GM21423 (cell line): Measurements from ENCODE around the gene MEF2A.

Source experiments
- ATAC-seq: cut with Tn5 transposase; IDR thresholded peaks from one replicate; pipeline ENCODE4 v1.9.1; 2021; ENCODE audit warnings: mild to moderate bottlenecking, moderate library complexity; ENCODE audit not compliant: unreplicated experiment

MEF2A gene

DNA sequence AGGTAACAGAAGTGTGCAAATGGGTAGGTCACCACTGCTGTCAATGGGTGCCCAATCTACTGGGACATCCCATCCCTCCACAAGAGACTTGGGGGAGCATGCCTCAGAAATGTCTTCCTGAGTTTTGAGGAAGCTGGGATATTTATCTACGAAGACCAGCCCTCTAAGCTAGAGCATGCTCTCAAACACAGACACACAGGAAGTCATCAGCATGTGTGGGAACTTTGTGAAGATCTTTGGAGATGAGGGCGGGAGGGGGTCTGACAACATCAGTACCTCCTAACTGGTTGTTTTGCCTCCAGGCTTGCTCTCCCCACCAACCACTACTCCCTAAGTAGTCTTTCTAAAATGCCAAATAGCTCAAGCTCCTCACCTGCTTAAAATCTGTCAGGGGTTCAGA lies 3.5 kb upstream of the MEF2A start:
- ATAC-seq: no peak

DNA sequence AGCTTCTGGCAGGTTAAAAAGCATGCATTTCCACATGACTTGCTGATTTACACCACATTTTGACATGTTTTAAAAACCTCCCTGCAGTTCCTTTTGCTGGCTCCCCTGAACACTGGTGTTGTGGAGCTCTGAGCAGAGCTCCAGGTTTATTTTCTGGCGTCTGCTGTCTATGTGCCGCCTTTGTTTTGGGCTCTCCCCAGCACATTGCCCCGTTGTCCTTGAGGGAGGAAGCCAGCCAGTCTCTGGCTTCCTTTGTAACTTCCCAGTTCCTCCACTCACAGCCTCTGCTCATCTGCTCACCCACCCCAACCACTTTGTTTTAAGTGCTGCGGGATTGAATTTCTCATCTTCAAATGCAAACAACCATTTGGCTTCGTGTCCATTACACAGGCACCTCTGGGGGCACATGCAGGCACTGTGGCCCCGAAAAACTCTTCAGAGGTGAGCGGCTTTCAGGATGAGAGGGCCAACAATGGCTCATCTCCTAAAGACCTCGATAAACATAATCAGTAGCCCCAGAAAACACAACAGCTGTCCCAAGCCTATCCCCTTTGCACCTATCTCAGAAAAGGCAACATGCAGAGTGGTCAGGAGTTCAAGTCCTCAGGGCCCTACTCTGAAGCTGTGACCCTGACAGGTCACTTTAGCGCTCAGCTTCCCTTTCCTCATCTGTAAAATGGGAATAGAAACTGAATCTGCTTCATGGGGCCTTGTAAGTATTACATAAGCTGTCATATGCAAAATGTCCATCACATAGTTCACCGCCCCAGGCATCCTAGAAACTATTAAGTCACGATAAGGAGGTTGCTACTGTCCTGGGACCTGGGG lies 1.3 kb upstream of the MEF2A start:
- ATAC-seq: peak; percentile 26

DNA sequence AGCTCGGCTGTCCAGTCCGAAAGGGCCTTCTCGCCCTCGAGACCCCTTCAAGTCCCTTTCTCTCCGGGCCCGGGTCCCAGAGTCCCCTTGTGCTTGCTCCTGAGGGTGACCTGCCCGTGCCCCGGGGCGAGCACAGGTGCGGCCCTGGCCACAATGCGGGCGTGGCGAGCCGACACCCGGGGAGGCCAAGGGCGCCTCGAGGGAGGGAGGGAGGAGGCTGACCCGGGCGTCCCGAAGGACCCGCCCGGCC lies 810 bp upstream of the MEF2A start:
- no peak for ATAC-seq

DNA sequence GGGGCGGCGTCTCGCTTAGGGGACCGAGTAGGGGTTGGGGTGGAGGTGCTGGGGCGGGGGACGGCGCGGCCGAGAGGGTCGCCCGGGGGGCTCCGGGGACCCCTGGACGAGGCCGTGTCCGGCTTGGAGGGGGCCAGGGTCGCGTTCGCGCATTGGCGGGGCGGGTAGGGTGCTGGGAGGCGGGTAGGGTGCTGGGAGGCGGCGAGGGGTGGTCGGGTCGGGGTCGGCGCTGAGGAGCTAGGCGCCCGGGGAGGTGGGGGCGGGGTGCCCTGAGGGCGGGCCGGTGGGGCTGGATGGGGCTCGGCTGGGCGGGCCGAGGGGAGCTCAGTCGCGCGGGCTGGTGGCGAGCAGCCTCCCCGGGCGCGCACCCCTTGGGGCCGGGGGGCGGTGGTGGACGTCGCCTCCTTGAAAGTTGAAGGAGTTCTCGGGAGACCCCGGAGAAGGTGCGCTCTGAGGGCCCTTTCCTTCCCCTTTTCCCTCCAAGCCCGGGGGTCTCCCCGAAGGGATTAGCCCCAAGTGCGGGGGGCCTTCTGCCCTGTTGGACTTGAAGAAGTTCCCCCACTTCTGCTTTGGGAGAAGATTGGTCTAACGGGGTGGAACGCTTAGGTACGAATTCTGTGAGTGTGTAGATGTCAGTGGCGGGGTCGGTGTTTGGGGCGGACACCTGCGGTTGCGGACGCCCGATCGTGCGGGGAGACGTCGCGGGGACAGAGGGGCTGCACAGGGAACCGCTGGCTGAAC lies 543 bp downstream of the MEF2A start:
- no peak for ATAC-seq

DNA sequence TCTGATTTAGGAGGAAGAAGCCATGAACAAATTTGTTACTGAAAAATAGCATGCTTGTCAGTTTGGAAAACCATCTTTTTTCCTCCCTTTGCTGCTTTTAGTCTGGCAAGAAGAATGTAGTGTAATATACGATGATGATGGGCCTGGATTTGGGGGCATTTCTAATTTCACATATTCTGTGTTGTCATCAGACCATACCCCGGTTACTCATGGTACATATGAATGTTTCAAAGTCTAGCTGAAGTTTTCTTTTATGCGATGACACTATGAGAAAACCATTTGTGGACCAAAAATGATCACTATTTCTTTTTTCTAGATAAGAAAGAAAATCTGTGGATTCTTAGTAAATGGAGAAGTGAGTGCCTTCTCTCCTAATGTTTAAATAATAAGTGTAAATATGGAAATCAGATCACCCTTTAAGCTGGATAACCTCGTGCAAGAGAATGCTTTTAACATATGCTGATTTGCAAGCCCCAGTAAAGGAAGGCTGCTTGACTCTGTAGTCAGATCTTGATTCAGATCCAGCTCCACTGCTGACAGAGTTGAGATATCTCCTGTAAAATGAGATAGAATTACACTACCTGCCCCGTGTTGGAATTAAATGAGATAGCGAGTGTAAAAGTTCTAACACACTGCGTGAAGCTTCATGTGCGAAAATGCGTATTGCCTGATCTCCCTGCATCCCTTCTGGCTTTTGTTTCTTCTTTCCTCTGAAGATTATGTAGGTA lies 3.0 kb downstream of the MEF2A start:
- ATAC-seq: no peak

DNA sequence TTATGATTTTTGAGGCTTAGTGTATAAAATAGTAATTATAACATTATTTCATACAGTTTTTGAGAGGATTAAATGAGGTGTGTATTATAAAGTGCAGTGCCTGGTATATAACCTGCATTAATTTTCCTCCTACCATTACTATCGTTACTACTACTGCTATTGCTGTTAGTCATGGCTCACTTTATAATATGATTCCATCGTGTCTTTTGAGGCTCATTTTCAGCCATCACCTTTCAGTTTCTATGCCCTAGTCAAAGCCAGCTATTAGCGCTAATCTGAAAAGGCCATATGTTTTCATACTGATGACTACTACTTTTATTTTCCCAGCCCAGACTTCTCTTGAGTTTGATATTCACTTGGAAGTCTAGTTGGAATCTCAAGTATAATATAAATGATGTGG lies 5.5 kb downstream of the MEF2A start:
- no peak for ATAC-seq

DNA sequence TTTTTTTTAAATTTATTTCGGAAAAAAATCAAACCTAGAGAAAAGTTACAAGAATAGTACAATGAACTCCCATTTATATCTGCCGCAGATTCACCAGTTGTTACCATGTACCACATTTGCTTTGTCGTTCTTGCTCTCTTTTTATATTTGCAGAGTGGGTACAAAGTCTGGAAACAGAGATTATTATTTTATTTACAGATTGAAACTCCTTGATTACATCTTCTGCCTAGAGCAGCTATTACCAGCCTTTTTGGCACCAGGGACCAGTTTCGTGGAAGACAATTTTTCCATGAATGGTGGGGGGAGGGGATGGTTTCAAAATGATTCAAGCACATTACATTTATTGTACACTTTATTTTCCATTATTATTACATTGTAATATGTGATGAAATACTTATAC lies 8.3 kb downstream of the MEF2A start:
- no peak for ATAC-seq

DNA sequence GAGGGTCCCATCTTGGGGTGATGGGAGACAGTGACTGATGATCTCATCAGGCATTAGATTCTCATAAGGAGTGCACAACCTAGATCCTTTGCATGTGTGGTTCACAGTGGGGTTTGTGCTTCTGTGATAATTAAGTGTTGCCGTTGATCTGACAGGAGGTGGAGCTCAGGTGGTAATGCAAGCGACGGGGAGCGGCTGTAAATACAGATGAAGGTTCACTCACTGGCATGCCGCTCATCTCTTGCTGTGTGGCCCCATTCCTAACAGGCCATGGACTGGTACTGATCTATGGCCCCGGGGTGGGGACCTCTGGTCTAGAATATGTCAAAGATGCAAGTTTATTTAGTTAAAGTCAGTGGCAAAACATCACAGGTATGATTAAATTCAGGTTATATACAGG lies 8.7 kb downstream of the MEF2A start:
- no peak for ATAC-seq

DNA sequence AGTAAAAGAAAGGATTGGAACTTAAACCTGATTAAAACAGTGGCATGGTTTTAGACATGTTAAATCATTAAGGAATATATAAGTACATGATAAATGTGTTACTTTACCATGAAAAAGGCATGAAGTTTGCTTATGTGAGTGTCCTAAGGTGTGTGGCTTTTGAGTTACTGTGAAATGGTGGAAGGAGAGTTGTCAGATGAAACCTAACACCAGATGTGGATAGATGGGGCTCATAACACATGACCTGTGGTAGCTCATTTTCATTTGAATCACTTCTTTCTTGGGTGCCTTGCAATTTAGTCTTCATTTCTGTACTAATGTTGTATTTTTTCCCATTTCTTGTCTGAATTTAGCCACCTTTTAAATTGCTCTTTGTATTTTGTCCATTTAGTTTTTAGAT lies 13.0 kb downstream of the MEF2A start:
- no peak for ATAC-seq

DNA sequence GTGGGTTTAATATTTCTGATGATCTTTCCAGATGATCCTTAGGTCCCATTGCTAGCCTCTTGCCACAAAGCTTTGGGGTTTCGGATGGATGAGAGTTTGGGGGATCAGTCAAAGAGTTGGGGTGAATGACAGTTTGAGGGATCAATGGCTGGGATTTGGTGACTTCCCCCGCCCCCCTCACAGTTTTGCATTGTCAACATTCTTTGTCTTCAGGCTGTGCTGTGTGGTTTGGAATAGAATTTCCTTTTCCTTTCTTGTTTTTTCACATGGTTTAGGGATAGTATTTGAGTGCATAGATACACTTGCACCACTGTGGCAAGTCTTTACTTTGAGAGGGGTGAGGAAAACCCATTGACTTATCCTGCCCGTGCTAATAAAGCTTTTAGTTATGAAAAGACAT lies 14.3 kb downstream of the MEF2A start:
- ATAC-seq: no peak

DNA sequence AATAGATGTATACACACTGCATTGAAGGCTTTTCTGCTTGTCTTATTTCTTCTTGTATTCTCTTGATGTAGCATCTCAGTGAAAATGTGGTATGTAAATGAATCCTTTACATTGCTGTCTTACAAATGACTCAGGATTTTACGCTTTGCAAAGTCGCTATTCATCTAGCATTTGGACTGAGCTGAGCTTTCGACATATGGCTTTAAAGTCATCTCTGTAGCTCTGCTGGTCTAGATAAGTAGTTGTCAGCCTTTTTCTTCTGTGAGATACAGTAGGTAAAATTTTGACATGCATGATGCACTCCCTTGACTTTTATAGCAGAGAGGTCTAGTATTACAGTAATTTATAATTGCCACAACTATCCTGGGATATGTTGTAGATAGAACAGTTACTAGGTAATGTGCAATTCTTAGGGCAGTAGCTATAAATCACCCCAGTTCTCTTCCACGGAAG lies 16.8 kb downstream of the MEF2A start:
- no peak for ATAC-seq

DNA sequence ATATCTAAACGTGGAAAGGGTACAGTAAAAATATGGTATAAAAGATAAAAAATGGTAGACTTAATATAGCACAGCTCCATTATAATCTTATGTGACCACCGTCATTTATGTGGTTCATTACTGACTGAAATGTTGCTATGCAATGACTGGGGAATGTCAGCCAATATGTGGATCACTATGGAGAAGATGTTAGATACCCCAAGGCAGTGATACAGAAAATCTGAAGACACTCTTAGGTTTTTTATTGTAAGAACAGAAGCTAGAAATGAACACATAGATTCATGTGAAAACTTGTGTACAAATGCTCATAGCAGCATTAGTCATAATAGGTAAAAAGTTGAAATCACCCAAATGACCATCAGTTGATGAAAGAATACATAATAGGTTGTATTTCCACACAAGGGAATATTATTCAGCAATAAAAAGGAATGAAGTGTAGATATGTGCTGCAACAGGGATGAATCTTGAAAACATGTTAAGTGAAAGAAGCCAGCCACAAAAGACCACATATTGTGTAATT lies 18.4 kb downstream of the MEF2A start:
- no peak for ATAC-seq

DNA sequence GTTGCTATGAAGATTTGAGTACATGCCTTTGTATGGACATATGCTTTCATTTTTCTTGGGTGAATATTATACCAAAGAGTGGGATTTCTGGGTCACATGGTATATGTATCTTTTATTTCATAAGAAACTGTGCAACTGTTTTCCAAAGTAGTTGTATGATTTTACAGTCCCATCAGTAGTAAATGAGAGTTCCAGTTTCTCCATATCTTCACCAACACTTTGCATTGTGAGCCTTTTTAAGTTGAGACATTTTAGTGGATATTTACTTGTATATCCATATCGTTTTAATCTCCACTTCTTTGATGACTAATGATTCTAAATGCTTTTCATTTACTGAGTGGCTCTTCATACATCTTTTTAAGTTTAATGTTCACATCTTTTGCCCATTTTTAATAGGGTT lies 20.3 kb downstream of the MEF2A start:
- ATAC-seq: no peak

DNA sequence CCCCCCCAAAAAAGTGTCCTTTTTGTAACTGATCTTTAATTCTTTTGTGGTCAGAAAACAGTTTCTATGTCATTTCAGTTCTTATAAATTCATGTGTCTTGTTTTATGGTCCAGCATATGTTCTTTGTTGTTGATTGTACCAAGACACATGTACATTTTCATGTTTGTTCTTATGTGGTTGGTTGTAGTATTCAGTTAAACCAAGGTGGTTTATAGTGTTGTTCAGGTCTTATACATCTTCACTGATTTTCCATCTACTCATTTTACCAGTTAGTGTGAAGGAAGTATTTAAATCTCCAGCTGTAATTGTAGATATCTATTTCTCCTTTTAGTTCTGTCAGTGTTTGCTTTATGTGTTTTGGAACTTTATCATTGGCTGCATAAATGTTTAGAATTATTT lies 24.0 kb downstream of the MEF2A start:
- ATAC-seq: no peak

DNA sequence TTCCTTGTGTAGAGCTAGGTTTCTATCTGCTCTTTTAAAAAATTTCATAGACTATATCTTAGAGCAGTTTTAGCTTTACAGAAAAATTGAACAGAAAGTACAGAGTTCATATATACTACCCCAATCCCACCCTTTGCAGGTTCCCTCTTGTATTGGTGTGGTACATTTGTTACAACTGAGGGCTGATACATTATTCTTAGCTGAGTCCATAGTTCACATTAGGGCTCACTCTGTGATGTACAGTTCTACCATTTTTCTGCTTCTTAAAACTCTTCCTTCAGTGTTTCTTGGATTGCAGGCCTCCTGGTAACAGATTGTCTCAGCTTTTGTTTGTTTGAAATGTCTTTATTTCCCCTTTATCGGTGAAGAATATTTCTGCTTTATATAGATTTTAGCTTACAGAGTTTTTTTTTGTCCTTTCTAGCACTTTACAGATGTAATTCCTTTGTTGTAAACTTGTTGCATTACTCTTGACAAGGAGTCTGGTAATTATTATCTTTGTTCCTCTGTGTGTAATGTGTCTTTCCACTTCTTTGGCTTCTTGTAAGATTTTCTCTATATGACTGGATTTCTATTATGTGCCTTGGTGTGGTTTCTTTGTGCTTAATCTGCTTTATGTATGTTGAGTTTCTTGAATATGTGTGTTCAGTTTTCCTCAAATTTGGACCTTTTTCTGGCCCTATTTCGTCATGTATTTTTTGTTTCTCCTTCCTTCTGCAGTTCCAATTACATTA lies 25.3 kb downstream of the MEF2A start:
- ATAC-seq: peak; percentile 59

DNA sequence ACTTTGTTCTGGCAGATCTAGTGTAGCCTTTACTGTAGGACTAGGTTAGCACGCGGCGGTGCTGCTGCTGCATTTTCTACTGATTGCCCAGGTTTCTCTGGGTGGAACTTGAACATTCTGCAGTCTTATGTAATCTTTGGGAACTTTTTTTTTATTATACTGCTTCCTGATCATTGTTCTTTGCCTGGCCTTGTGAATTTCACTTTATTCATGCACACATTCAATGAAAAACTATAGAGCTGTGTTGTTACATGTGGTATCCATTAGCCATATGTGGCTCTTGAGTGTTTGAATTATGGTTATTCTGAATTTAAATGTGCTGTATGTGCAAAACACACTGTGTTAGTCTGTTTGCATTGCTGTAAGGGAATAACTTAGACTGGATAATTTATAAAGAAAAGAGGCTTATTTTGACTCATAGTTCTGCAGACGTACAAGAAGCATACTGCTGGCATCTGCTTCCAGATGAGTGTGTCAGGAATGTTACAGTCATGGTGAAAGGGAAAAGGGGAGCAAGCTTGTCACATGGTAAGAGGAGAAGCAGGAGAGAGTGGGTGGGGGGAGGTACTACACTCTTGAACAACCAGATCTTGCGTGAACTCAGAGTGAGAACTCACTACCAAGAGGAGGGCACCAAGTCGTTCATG lies 26.5 kb downstream of the MEF2A start:
- no peak for ATAC-seq

DNA sequence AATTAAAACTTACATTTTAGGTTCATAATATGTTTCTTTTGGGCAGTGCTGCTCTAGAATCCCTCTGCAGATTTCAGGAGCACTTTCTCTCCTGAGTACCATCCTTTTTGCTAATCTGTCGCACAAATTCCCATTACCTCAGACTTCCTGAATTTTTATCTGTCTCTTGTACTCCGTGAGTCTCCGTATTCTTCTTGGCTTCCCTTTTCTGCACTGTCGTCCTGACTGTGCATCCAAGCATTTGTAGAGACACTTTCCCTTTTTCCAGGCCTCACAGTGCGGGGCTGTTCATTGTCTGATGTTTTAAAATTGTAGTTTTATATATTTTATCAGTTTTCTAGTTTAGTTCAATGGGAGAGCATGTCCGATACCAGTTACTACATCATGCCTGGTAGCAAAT lies 27.3 kb downstream of the MEF2A start:
- ATAC-seq: no peak

DNA sequence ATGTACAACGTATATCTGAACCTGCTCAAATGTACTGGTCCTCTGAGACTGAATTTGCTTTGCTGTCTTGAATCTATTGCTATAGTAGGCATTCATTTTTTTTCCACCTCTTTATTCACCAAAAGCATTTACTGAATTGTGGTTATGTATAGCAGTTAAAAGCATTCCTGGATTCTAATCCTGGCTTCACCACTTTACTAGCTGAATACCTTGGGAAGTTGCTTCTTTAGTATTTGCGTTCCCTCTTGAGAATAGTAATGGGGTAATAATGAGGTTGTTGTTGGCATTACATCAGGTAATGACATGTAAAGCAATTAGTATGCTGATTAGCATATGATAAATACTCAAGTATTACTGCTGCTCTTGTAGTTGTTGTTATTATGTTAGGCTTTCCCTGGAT lies 29.1 kb downstream of the MEF2A start:
- no peak for ATAC-seq

DNA sequence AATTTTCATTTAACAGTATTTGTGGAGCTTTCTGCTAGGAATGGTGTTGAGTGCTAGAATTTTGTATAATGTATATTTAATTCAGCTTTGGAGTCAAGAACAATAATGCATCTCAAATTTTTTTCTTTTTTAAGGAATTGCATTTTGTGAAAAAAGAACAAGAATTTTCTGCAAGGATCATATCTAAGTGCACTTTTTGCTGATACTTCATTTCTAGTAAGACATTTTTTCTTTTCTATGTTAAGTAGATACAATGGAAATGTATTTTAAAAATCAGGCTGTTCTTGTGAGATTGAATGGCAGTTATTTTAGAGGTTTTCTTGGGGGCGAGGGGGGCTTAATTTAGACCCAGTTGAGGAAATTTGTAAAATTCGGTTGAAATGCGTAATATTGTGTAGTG lies 32.5 kb downstream of the MEF2A start:
- no peak for ATAC-seq

DNA sequence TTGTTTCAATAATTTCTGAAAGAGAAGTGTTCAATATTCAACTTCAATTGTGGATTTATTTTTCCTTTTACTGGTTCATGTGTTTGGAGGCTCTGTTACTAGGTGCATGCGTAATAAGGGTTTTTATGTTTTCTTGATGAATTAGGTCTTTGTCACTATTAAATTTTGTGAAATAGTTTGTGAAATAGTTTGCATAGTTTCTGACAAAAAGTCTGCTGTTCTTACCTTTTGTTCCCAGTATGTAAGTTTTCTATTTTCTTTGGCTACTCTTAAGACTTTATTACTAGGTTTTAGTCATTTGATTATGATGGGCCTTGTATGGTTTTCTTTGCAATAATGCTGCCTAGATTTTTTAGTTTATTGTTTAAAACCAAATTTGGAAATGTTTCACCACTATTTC lies 38.0 kb downstream of the MEF2A start:
- ATAC-seq: no peak

DNA sequence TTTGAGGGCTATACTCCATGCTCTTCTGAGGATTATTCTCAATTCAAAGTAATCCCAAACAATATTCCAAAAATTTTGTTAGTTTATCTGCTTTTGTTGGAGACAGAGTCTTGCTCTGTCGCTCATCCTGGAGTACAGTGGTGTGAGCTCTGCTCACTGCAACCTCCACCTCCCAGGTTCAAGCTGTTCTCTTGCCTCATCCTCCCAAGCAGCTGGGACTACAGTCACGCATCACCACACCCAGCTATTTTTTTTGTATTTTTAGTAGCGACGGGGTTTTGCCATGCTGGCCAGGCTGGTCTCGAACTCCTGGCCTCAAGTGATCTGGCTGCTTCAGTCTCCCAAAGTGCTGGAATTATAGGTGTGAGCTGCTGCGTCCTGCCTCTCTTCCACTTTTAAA lies 39.1 kb downstream of the MEF2A start:
- no peak for ATAC-seq
